IMR-90 (cell line): ENCODE data around the gene RHBDL3. TPM values are rescaled to one million over a fixed set of nuclear protein-coding genes. Genes with fewer than 3 reads are reported as not detected.

Experiments used
- ATAC-seq: fragments of 200-7000 bp; cut with Tn5 transposase; 2 replicates; pipeline ENCODE4 v1.9.1; 2020; ENCODE audit warnings: low read depth, mild to moderate bottlenecking, moderate library complexity
- BruUV-seq: library from RNA; stranded (reverse); fragments of 400-500 nt; replicated peaks from 2 replicates; lab custom pipeline; 2021; lab: Mats Ljungman, UMichigan
- CTCF ChIA-PET: fragments of 300-600 bp; formaldehyde crosslinking; extraction: SDS; loops from one replicate; lab custom pipeline; 2021; ENCODE audit warnings: antibody characterized with exemption; lab: Yijun Ruan, JAX
- POLR2A ChIA-PET: fragments of 300-600 bp; sonication (Branson Sonifier 250); formaldehyde crosslinking; loops from one replicate; lab custom pipeline; 2022; ENCODE audit warnings: antibody characterized with exemption; ENCODE audit not compliant: unreplicated experiment; lab: Charles Lee
- DNase-seq: peaks from one replicate; pipeline ENCODE4 v3.0.0; 2013
- H2AFZ ChIP-seq: replicated peaks from 2 replicates; pipeline ENCODE3; 2013; ENCODE audit warnings: low read length, mild to moderate bottlenecking; ENCODE audit not compliant: poor library complexity
- H2AK5ac ChIP-seq: 2 replicates; pipeline ENCODE4 v1.6.1; 2013; ENCODE audit warnings: low read depth, low read length, inconsistent platforms
- H2AK9ac ChIP-seq: replicated peaks from 2 replicates; pipeline ENCODE3; 2013; ENCODE audit warnings: mild to moderate bottlenecking, low read depth, low read length, moderate library complexity; ENCODE audit not compliant: poor library complexity
- H2BK120ac ChIP-seq: 2 replicates; pipeline ENCODE4 v1.6.1; 2013; ENCODE audit warnings: low read depth, low read length, inconsistent platforms
- H2BK15ac ChIP-seq: 3 replicates; pipeline ENCODE4 v1.6.1; 2013; ENCODE audit warnings: low read depth, low read length, inconsistent platforms
- H2BK20ac ChIP-seq: 2 replicates; pipeline ENCODE4 v1.6.1; 2013; ENCODE audit warnings: low read depth, mild to moderate bottlenecking, inconsistent platforms, low read length, moderate library complexity
- H2BK5ac ChIP-seq: 2 replicates; pipeline ENCODE4 v1.6.1; 2013; ENCODE audit warnings: mild to moderate bottlenecking, low read depth, low read length, inconsistent platforms; ENCODE audit not compliant: poor library complexity, severe bottlenecking
- H3K14ac ChIP-seq: replicated peaks from 2 replicates; pipeline ENCODE4 v1.6.1; 2013; ENCODE audit warnings: low read depth, low read length, inconsistent platforms
- H3K18ac ChIP-seq: 2 replicates; pipeline ENCODE4 v1.6.1; 2013; ENCODE audit warnings: low read depth, low read length, control low read depth
- H3K23ac ChIP-seq: 2 replicates; pipeline ENCODE4 v1.6.1; 2013; ENCODE audit warnings: low read depth, low read length, inconsistent platforms
- H3K27ac ChIP-seq: 2 replicates; pipeline ENCODE4 v1.5.1; 2013; ENCODE audit warnings: mild to moderate bottlenecking, control low read depth, low read length; ENCODE audit not compliant: insufficient read depth
- H3K27me3 ChIP-seq: 2 replicates; pipeline ENCODE4 v1.6.1; 2013; ENCODE audit warnings: low read length; ENCODE audit not compliant: control insufficient read depth, insufficient read depth
- H3K36me3 ChIP-seq: 2 replicates; pipeline ENCODE4 v1.6.1; 2013; ENCODE audit warnings: low read length, mixed read lengths; ENCODE audit not compliant: control insufficient read depth, insufficient read depth
- H3K4ac ChIP-seq: 2 replicates; pipeline ENCODE4 v1.6.1; 2013; ENCODE audit warnings: low read depth, low read length, inconsistent platforms
- H3K4me1 ChIP-seq: 2 replicates; pipeline ENCODE4 v1.6.1; 2013; ENCODE audit warnings: low read length, mixed read lengths; ENCODE audit not compliant: control insufficient read depth, insufficient read depth
- H3K4me2 ChIP-seq: 2 replicates; pipeline ENCODE4 v1.6.1; 2013; ENCODE audit warnings: low read depth, mild to moderate bottlenecking, control low read depth, low read length, moderate library complexity
- H3K4me3 ChIP-seq: 2 replicates; pipeline ENCODE4 v1.5.1; 2013; ENCODE audit warnings: low read depth, mild to moderate bottlenecking, control low read depth, low read length, moderate library complexity; ENCODE audit not compliant: insufficient read depth
- H3K56ac ChIP-seq: 2 replicates; pipeline ENCODE4 v1.6.1; 2013; ENCODE audit warnings: low read length, inconsistent platforms; ENCODE audit not compliant: insufficient read depth; ENCODE audit errors: extremely low read depth
- H3K79me1 ChIP-seq, 2 experiments: 2 replicates each; pipeline ENCODE4 v1.6.1; 2013; ENCODE audit warnings: low read length in 2 of 2, inconsistent platforms in 1 of 2, low read depth in 1 of 2
- H3K9ac ChIP-seq: 2 replicates; pipeline ENCODE4 v1.6.1; 2013; ENCODE audit warnings: low read depth, low read length, control low read depth
- H3K9me1 ChIP-seq: 2 replicates; pipeline ENCODE4 v1.6.1; 2013; ENCODE audit warnings: low read length, inconsistent platforms; ENCODE audit not compliant: insufficient read depth
- H3K9me3 ChIP-seq: 2 replicates; pipeline ENCODE4 v1.6.1; 2013; ENCODE audit warnings: low read length; ENCODE audit not compliant: control insufficient read depth, insufficient read depth
- H4K20me1 ChIP-seq: 2 replicates; pipeline ENCODE4 v1.6.1; 2013; ENCODE audit warnings: low read length, inconsistent platforms; ENCODE audit not compliant: insufficient read depth
- H4K5ac ChIP-seq: 2 replicates; pipeline ENCODE4 v1.6.1; 2013; ENCODE audit warnings: mild to moderate bottlenecking, low read depth, low read length, control low read depth
- H4K8ac ChIP-seq, 2 experiments: 2 replicates each; pipeline ENCODE4 v1.6.1; 2013; ENCODE audit warnings: low read depth in 2 of 2, low read length in 2 of 2, control low read depth in 1 of 2, inconsistent platforms in 1 of 2
- H4K91ac ChIP-seq: 2 replicates; pipeline ENCODE4 v1.6.1; 2013; ENCODE audit warnings: low read depth, low read length, inconsistent platforms; ENCODE audit not compliant: insufficient read depth
- BHLHE40 ChIP-seq: fragments of 150-350 bp; IDR thresholded peaks from 2 replicates; pipeline ENCODE4 v1.6.1; 2016; ENCODE audit warnings: mild to moderate bottlenecking, low read depth, low read length
- CEBPB ChIP-seq: IDR thresholded peaks from 2 replicates; pipeline ENCODE4 v1.6.1; 2012; ENCODE audit warnings: low read depth, low read length, improper control_type of control experiment
- CHD1 ChIP-seq: IDR thresholded peaks from 2 replicates; pipeline ENCODE4 v1.6.1; 2012; ENCODE audit warnings: low read depth, low read length, improper control_type of control experiment
- CTCF ChIP-seq: conservative IDR thresholded peaks from 2 replicates; pipeline ENCODE4 v1.5.1; 2012; ENCODE audit warnings: mild to moderate bottlenecking, low read depth, low read length, improper control_type of control experiment
- ELK1 ChIP-seq: fragments of 150-350 bp; IDR thresholded peaks from 2 replicates; pipeline ENCODE4 v1.6.1; 2016; ENCODE audit warnings: low read depth, mild to moderate bottlenecking, low read length, moderate library complexity, borderline replicate concordance
- FOS ChIP-seq: fragments of 150-350 bp; IDR thresholded peaks from 2 replicates; pipeline ENCODE4 v1.6.1; 2016; ENCODE audit warnings: low read depth, low read length
- MAFK ChIP-seq: IDR thresholded peaks from 2 replicates; pipeline ENCODE4 v1.6.1; 2012; ENCODE audit warnings: low read depth, low read length, improper control_type of control experiment
- MAZ ChIP-seq: IDR thresholded peaks from 2 replicates; pipeline ENCODE4 v1.6.1; 2012; ENCODE audit warnings: low read depth, mild to moderate bottlenecking, low read length, improper control_type of control experiment, moderate library complexity, borderline replicate concordance
- MXI1 ChIP-seq: IDR thresholded peaks from 2 replicates; pipeline ENCODE4 v1.6.1; 2012; ENCODE audit warnings: low read depth, mild to moderate bottlenecking, low read length, moderate library complexity, borderline replicate concordance
- NFE2L2 ChIP-seq: fragments of 150-350 bp; IDR thresholded peaks from 2 replicates; pipeline ENCODE4 v1.6.1; 2016; ENCODE audit warnings: low read depth, mild to moderate bottlenecking, low read length
- RCOR1 ChIP-seq: IDR thresholded peaks from 2 replicates; pipeline ENCODE4 v1.6.1; 2012; ENCODE audit warnings: mild to moderate bottlenecking, low read length, improper control_type of control experiment; ENCODE audit not compliant: insufficient replicate concordance
- RFX5 ChIP-seq: IDR thresholded peaks from 2 replicates; pipeline ENCODE4 v1.8.0; 2012; ENCODE audit warnings: low read depth, mild to moderate bottlenecking, low read length, moderate library complexity
- SMC3 ChIP-seq: fragments of 150-350 bp; IDR thresholded peaks from 2 replicates; pipeline ENCODE4 v1.6.1; 2016; ENCODE audit warnings: low read depth, mild to moderate bottlenecking, antibody characterized with exemption, low read length, moderate library complexity
- USF2 ChIP-seq: fragments of 150-350 bp; IDR thresholded peaks from 2 replicates; pipeline ENCODE4 v1.6.1; 2017; ENCODE audit warnings: mild to moderate bottlenecking, antibody characterized with exemption, low read length, low read depth
- dilution Hi-C: fragments of 300-500 bp; cut with HindIII; formaldehyde crosslinking; loops from one replicate; pipeline ENCODE4 v1.14.3; 2018; ENCODE audit warnings: low sequenced_read_pairs; ENCODE audit not compliant: unreplicated experiment
- in situ Hi-C: fragments of 300-500 bp; cut with MboI; formaldehyde crosslinking; loops from 3 replicates; pipeline ENCODE4 v1.14.3; 2019; ENCODE audit warnings: low sequenced_read_pairs, inconsistent platforms, mixed read lengths
- intact Hi-C: fragments of 100-400 bp; cut with micrococcal nuclease; formaldehyde crosslinking; loops from 2 replicates; pipeline ENCODE4 v1.10.0; 2022
- polyA plus RNA-seq, 3 experiments: library from polyadenylated mRNA; depleted of rRNA; stranded (reverse); fragments of >200 nt; gene quantifications; 2 replicates each; pipeline ENCODE4 v1.2.3, GENCODE V29; 2012; ENCODE audit warnings: low replicate concordance in 1 of 3
- total RNA-seq: library from RNA; depleted of rRNA; stranded (reverse); fragments of >200 nt; gene quantifications from 2 replicates; pipeline ENCODE4 v1.2.3, GENCODE V29; 2012

Gene RHBDL3
- total and polyA plus RNA-seq, 2 of the 4 experiments (the other 2 are of a cell fraction) = 0.09 to 0.18 TPM

GRCh38 chr17:32335046-32335445, 69.4 kb downstream of the RHBDL3 start:
- dilution Hi-C loops (no loop called here), intact Hi-C loops (no loop called here), in situ Hi-C loops (no loop called here)
- no peak overlapping the region for H3K9ac ChIP-seq
- no peaks in the 10 kb centered on the region for H3K9me3 ChIP-seq
- no peak overlapping the region for H3K4me2 ChIP-seq
- H3K23ac ChIP-seq = no peak overlapping the region
- no peak overlapping the region for H3K18ac ChIP-seq
- no peak overlapping the region for H4K5ac ChIP-seq
- H3K27ac ChIP-seq = no peak overlapping the region
- DNase-seq (no peak), ATAC-seq (no peak)
- ChIA-PET CTCF (interaction anchor here (1.1 kb wide), 1 partner anchor 12 kb away, joined by 4 read pairs; no protein-coding TSS in a partner anchor), POLR2A (no interaction called here)
- H2BK15ac ChIP-seq = no peak overlapping the region
- no peak for TF ChIP-seq MXI1
- TF ChIP-seq RFX5 = no peak
- no peak for TF ChIP-seq CTCF
- TF ChIP-seq USF2 = no peak
- no peak for TF ChIP-seq CEBPB
- no peak for TF ChIP-seq ELK1
- TF ChIP-seq BHLHE40 = no peak
- TF ChIP-seq NFE2L2 = no peak
- no peak for TF ChIP-seq MAFK
- TF ChIP-seq CHD1 = no peak
- TF ChIP-seq SMC3 = no peak
- no peak for TF ChIP-seq RCOR1
- no peak for TF ChIP-seq FOS
- no peak for TF ChIP-seq MAZ
- no peaks in the 10 kb centered on the region; a peak in 1 of 4 replicates for H3K79me1 ChIP-seq
- H4K8ac ChIP-seq = no peak overlapping the region
- H4K91ac ChIP-seq = no peak overlapping the region
- H3K4me1 ChIP-seq = no peaks in the 10 kb centered on the region
- H3K36me3 ChIP-seq = peaks cover 16% of the 10 kb centered on the region
- peaks cover 7% of the 10 kb centered on the region for H3K9me1 ChIP-seq
- no peak overlapping the region for H2BK5ac ChIP-seq
- H3K27me3 ChIP-seq = no peaks in the 10 kb centered on the region
- no peaks in the 10 kb centered on the region for H4K20me1 ChIP-seq
- BruUV-seq = no TSS peak
- H2AFZ ChIP-seq = no peak overlapping the region
- H2BK120ac ChIP-seq = no peak overlapping the region
- H2BK20ac ChIP-seq = no peak overlapping the region
- no peak overlapping the region for H2AK5ac ChIP-seq
- H3K56ac ChIP-seq = no peak overlapping the region
- H3K4me3 ChIP-seq = no peak overlapping the region
- no peak overlapping the region for H3K14ac ChIP-seq
- H3K4ac ChIP-seq = no peak overlapping the region
- no peak overlapping the region for H2AK9ac ChIP-seq
